Measurements from ENCODE around the gene CSN3. TPM values are rescaled to one million over a fixed set of nuclear protein-coding genes. Genes with fewer than 3 reads are reported as not detected.

The CSN3 gene
- total RNA-seq, 1 experiment from 2014 or later, result not detected

DNA sequence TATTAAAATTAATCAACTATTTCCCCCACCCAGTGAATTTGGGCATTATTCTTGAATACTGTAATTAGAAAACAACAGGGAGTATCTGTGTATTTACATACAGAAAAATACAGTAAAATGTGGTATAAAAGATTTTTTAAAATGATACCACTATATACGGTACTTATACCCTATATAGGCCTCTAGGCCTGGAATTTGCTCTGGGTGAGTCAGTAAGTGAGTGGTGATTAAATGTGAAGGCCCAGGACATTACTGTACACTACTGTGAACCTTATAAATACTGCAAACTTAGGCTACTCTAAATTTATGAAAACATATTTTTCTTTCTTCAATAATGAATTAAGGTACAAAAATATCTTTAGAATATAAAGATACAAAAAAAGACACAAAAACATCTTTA lies 6.3 kb upstream of the CSN3 start:
- H3K27me3 Mint-ChIP-seq (ENCODE audit: insufficient read depth, unreplicated experiment), result no peaks in the 10 kb centered on the region
- intact Hi-C loops (cut with micrococcal nuclease; ENCODE audit: unreplicated experiment), result no loop called here
- H3K9me3 Mint-ChIP-seq (ENCODE audit: unreplicated experiment), result no peaks in the 10 kb centered on the region
- no peaks in the 10 kb centered on the region for H3K36me3 Mint-ChIP-seq (ENCODE audit: insufficient read depth, unreplicated experiment)
- H3K36me3 ChIP-seq (ENCODE audit: control insufficient read depth, insufficient read depth, low read length), result no peaks in the 10 kb centered on the region
- no peak overlapping the region for H3K27ac Mint-ChIP-seq (ENCODE audit: unreplicated experiment)
- ChIA-PET CTCF (no interaction called here), POLR2A (no interaction called here)
- no peaks in the 10 kb centered on the region for H3K9me3 ChIP-seq
- peaks cover 18% of the 10 kb centered on the region for H3K4me1 ChIP-seq
- H3K4me1 Mint-ChIP-seq (ENCODE audit: low read depth, unreplicated experiment), result peaks cover 23% of the 10 kb centered on the region
- DNase-seq, result no peak
- TF ChIP-seq, protein P1, sequence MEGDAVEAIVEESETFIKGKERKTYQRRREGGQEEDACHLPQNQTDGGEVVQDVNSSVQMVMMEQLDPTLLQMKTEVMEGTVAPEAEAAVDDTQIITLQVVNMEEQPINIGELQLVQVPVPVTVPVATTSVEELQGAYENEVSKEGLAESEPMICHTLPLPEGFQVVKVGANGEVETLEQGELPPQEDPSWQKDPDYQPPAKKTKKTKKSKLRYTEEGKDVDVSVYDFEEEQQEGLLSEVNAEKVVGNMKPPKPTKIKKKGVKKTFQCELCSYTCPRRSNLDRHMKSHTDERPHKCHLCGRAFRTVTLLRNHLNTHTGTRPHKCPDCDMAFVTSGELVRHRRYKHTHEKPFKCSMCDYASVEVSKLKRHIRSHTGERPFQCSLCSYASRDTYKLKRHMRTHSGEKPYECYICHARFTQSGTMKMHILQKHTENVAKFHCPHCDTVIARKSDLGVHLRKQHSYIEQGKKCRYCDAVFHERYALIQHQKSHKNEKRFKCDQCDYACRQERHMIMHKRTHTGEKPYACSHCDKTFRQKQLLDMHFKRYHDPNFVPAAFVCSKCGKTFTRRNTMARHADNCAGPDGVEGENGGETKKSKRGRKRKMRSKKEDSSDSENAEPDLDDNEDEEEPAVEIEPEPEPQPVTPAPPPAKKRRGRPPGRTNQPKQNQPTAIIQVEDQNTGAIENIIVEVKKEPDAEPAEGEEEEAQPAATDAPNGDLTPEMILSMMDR (IDR thresholded peaks at IDR 0.05; ENCODE audit: insufficient read depth in 1 of 2, low read depth in 1 of 2, low read length in 1 of 2, severe bottlenecking in 1 of 2, unreplicated experiment in 1 of 2), result no peak
- no TSS peak for BruUV-seq (replicated peaks)
- no peak overlapping the region for H3K4me3 ChIP-seq (ENCODE audit: low read depth, low read length)
- no peak overlapping the region for H3K4me3 Mint-ChIP-seq (ENCODE audit: unreplicated experiment)
- H3K27me3 ChIP-seq (replicated peaks; ENCODE audit: control insufficient read depth, insufficient read depth, low read length), result no peaks in the 10 kb centered on the region

DNA sequence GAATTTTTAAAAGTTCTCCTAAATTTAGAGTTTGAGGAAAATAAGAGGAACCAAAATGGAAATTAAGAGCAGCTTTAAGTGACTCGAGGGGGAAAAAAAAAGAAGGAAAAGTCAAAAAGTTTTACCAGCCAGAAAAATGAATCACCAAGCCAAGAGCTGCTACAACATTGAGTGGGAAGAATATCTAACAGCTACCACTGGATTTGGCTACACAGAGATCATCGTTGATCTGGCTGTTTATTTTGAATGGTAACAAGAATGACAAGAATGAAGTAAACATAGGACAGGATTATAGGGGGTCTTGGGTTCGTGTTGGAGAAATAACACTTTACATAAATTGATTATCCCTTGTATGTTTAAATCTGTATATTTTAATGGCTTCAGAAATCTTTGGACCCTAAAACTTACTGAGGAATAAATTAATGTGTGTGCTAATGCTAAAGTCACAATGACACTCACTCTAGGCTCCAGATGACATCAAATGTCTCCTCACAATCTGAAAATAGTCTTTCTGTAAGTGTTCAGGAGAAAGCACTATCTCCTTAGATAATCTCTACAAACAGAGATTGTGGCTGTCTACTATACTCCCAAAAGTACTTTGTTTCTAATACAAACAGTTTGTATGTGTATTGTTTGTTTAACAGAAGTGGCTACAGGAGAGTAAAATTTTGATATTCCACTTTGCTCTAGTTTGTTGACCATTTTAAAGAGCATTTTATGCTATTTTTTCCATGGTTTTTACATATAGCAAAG lies 3.1 kb upstream of the CSN3 start:
- ChIA-PET CTCF (no interaction called here), POLR2A (no interaction called here)
- Histone ChIP-seq H3K4me3 (ENCODE audit: low read depth, low read length) (no peak overlapping the region), H3K27me3 (replicated peaks; ENCODE audit: control insufficient read depth, insufficient read depth, low read length) (no peaks in the 10 kb centered on the region), H3K9me3 (no peaks in the 10 kb centered on the region; the same call in 1 of the 2 replicates), H3K36me3 (ENCODE audit: control insufficient read depth, insufficient read depth, low read length) (no peaks in the 10 kb centered on the region), H3K4me1 (peaks cover 18% of the 10 kb centered on the region)
- BruUV-seq (replicated peaks), result no TSS peak
- Mint-ChIP-seq H3K9me3 (ENCODE audit: unreplicated experiment) (no peaks in the 10 kb centered on the region), H3K27ac (ENCODE audit: unreplicated experiment) (peak overlapping the region; percentile 40), H3K4me3 (ENCODE audit: unreplicated experiment) (peak overlapping the region; percentile 34), H3K36me3 (ENCODE audit: insufficient read depth, unreplicated experiment) (no peaks in the 10 kb centered on the region), H3K4me1 (ENCODE audit: low read depth, unreplicated experiment) (peaks cover 23% of the 10 kb centered on the region), H3K27me3 (ENCODE audit: insufficient read depth, unreplicated experiment) (no peaks in the 10 kb centered on the region)
- TF ChIP-seq, protein P1 (IDR thresholded peaks at IDR 0.05; ENCODE audit: insufficient read depth in 1 of 2, low read depth in 1 of 2, low read length in 1 of 2, severe bottlenecking in 1 of 2, unreplicated experiment in 1 of 2), result no peak
- intact Hi-C loops (cut with micrococcal nuclease; ENCODE audit: unreplicated experiment), result no loop called here
- no peak for DNase-seq

DNA sequence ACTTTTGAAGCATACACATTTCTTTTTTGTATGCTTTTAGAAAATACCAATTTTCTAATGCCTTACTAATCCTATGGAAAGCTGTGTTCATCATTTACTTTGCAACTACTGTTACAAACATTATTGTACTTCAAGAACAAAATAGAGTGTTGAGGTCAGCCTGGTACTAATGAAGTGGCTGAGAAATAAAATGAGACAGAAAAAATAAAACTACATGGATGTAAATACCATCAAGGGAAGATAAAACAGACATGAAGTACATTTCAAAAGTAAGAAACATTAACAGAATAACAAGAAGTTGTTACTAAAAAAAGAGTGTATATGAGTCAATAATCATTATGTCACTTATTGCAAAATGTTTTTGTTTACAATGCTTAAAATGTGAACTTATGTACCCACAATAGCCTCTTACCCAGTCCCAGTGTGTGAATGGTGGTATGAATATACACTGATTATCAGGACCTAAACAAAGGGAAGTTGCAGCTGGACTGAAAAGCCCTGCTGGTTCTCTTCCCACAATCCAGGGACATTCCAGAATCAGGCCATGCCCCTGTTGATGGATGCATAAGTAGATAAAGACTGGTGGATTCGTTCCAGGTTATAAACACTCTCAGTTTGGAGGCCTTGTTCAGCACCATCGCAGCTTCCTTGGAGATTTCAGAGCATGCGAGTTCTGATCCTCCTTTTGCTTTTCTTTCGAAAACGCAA lies 2.4 kb upstream of the CSN3 start:
- Mint-ChIP-seq H3K9me3 (ENCODE audit: unreplicated experiment) (no peaks in the 10 kb centered on the region), H3K27ac (ENCODE audit: unreplicated experiment) (no peak overlapping the region), H3K4me1 (ENCODE audit: low read depth, unreplicated experiment) (peaks cover 23% of the 10 kb centered on the region), H3K27me3 (ENCODE audit: insufficient read depth, unreplicated experiment) (no peaks in the 10 kb centered on the region), H3K4me3 (ENCODE audit: unreplicated experiment) (no peak overlapping the region), H3K36me3 (ENCODE audit: insufficient read depth, unreplicated experiment) (no peaks in the 10 kb centered on the region)
- Histone ChIP-seq H3K36me3 (ENCODE audit: control insufficient read depth, insufficient read depth, low read length) (no peaks in the 10 kb centered on the region), H3K4me3 (ENCODE audit: low read depth, low read length) (no peak overlapping the region), H3K27me3 (replicated peaks; ENCODE audit: control insufficient read depth, insufficient read depth, low read length) (no peaks in the 10 kb centered on the region), H3K4me1 (peaks cover 18% of the 10 kb centered on the region), H3K9me3 (no peaks in the 10 kb centered on the region; the same call in 1 of the 2 replicates)
- ChIA-PET CTCF (no interaction called here), POLR2A (no interaction called here)
- no peak for DNase-seq
- TF ChIP-seq, protein P1 (IDR thresholded peaks at IDR 0.05; ENCODE audit: insufficient read depth in 1 of 2, low read depth in 1 of 2, low read length in 1 of 2, severe bottlenecking in 1 of 2, unreplicated experiment in 1 of 2), result no peak
- BruUV-seq (replicated peaks), result no TSS peak
- intact Hi-C loops (cut with micrococcal nuclease; ENCODE audit: unreplicated experiment), result no loop called here
